ENCODE data around the gene USP48. TPM values are rescaled to one million over a fixed set of nuclear protein-coding genes. Genes with fewer than 3 reads are reported as not detected.

USP48 gene
- total RNA-seq, 4 donors from 2014 or later, result 39.2 to 83.1 (median 51.5) TPM

DNA sequence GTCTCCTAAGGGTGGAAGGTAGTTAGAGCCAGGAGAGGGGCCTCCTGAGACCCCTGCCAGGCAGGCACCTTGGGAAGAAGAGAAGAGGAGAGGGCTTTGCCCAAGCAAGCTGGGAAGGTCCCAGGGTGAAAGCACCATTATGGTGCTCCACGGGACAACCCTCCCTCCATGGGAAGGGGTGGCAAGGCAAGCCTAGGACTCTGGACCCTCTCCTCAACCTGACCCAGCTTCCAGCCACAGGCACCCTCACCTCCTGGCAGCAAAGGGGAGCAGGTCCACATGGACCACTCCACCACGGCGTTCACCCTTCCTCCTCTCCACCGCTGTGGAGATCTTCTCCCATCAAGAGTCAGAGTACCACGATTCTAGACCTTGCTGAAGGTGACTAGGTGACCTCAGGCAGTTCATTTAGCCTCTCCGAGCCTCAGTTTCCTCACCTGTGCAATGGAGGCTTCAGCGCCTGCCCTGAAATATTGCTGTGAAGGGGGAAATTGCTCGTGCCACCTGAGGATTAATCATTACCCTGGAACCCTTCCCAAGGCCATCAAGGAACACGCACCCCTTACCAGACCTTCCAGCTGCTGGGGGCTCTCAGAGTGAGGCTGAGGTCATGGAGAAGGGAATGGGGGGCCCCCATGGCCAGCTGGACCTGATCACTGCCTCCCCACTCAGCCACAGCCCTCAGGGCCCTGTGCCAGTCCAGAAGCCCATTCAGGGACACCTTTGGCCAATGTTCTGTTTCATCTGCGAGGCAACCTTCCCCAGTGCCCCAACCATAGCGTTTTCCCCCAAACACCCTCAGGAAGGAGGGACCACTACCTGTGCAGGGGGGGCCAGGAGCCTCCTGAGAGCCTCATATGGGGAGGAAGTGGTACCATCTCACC is 115.4 kb downstream of the USP48 start:
- WGBS, 2 donors (ENCODE audit: low coverage in 1 of 2), result 85 to 100% methylated on average over 1 to 10 of the region's 11 CpGs
- Histone ChIP-seq H3K4me1 (peaks cover 0 to 39% (median 21%) of the 10 kb centered on the region in 3 donors), H3K27ac (no peak overlapping the region), H3K9me3 (no peaks in the 10 kb centered on the region), H3K36me3 (no peaks in the 10 kb centered on the region), H3K4me3 (no peak overlapping the region), H3K27me3 (peaks cover 70% of the 10 kb centered on the region)
- no peak for ATAC-seq
- TF ChIP-seq POLR2A (IDR thresholded peaks at IDR 0.05), result no peak

DNA sequence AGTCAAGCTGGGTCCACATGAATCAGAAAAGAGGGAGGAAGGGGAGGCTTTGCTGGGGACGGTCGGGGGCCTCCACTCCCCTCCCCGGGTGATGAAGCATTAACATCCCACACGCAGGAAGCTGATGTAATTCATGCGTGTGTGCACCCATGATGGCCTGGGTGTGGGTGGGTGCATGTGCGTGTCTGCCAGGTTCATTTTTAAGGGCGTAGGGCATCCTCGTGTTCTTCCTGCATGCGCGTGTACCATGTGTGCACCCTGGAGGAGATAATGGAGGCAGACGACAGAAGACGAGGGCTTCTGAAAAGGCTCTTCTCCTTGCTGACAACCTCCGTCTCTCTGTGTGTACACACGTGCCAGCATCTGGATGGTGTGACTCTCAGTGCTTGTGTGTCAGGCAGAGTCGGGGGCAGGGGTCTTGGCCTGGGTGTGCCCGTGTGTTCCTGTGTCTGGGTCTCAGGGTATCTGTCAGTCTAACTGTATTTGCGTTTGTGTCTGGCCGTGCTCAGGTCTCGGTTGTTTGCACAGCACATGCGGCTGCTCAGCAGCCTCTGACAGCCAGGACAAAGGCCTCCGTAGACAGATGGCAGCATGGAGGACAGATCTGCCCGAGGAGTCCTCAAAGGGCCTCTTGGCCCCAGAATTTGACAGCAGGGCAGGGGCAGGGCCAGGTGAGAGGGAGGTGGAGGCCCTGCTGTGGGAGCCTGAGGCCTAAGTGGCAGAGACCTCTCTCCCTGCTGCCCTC is 116.2 kb downstream of the USP48 start:
- no peak for TF ChIP-seq POLR2AphosphoS5 (IDR thresholded peaks at IDR 0.05)
- no peak for TF ChIP-seq POLR2A (IDR thresholded peaks at IDR 0.05)
- no peak for TF ChIP-seq EP300 (IDR thresholded peaks at IDR 0.05)
- TF ChIP-seq, protein P1, sequence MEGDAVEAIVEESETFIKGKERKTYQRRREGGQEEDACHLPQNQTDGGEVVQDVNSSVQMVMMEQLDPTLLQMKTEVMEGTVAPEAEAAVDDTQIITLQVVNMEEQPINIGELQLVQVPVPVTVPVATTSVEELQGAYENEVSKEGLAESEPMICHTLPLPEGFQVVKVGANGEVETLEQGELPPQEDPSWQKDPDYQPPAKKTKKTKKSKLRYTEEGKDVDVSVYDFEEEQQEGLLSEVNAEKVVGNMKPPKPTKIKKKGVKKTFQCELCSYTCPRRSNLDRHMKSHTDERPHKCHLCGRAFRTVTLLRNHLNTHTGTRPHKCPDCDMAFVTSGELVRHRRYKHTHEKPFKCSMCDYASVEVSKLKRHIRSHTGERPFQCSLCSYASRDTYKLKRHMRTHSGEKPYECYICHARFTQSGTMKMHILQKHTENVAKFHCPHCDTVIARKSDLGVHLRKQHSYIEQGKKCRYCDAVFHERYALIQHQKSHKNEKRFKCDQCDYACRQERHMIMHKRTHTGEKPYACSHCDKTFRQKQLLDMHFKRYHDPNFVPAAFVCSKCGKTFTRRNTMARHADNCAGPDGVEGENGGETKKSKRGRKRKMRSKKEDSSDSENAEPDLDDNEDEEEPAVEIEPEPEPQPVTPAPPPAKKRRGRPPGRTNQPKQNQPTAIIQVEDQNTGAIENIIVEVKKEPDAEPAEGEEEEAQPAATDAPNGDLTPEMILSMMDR (IDR thresholded peaks at IDR 0.05), result no peak
- Histone ChIP-seq H3K36me3 (no peaks in the 10 kb centered on the region), H3K9me3 (no peaks in the 10 kb centered on the region), H3K4me3 (no peak overlapping the region), H3K27ac (no peak overlapping the region), H3K27me3 (peaks cover 78% of the 10 kb centered on the region), H3K4me1 (peaks cover 0 to 31% (median 17%) of the 10 kb centered on the region in 3 donors)
- WGBS, 2 donors (ENCODE audit: low coverage in 1 of 2), result 60% methylated on average over 5 of the region's 22 CpGs; no CpG with 5 or more reads in 1 of the 2 donors
- ATAC-seq, result no peak

DNA sequence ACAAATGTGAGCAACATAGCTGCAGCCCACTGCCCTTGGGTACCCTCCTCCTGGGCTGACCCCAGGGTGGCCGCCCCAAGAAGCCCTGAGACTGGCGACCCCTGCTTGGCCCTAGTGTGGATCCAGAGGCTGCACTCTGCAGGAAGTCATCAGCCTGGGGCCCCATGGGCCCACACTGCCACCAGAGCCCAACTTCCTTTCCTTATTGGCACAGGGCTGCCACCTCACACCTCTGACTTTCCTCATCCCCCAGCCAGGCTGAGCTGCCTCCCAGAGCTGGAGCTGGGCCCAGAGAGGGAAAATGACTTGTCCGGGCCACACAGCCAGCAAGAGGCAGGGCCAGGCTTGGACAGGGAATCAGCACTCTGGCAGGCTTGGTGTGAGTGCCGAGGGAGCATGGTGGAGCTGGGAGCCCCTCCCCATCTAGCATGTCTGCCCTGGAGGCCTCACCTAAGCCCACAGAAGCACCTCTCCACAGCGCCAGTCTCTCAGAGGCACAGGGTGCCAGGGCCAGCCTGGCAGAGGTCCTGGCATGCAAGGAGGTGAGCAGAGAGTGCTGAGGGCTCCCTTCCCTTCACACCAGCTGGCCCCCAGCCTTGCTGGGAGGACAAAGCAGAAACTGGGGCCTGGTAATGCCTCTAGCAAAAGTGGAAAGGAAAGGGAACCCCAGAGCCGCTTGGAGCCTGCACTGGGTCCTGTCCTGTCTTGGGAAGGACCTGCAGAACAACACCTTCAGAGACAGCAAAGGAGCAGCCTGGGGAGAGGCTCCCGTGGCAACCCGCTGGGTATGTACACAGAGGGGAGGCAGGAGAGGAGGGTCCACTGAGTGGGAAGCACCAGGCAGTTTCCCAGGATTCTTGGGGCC is 117.0 kb downstream of the USP48 start:
- TF ChIP-seq POLR2AphosphoS5 (IDR thresholded peaks at IDR 0.05) (no peak), EP300 (IDR thresholded peaks at IDR 0.05) (no peak), POLR2A (IDR thresholded peaks at IDR 0.05) (no peak)
- TF ChIP-seq, protein P1 (IDR thresholded peaks at IDR 0.05), result no peak
- H3K4me3 ChIP-seq, result no peak overlapping the region
- WGBS, 2 donors (ENCODE audit: low coverage in 1 of 2), result 63% methylated on average over 3 of the region's 8 CpGs; no CpG with 5 or more reads in 1 of the 2 donors
- H3K36me3 ChIP-seq, result no peaks in the 10 kb centered on the region
- no peak for ATAC-seq
- peaks cover 0 to 24% (median 17%) of the 10 kb centered on the region in 3 donors for H3K4me1 ChIP-seq
- no peak overlapping the region for H3K27ac ChIP-seq
- peaks cover 84% of the 10 kb centered on the region for H3K27me3 ChIP-seq
- H3K9me3 ChIP-seq, result no peaks in the 10 kb centered on the region

DNA sequence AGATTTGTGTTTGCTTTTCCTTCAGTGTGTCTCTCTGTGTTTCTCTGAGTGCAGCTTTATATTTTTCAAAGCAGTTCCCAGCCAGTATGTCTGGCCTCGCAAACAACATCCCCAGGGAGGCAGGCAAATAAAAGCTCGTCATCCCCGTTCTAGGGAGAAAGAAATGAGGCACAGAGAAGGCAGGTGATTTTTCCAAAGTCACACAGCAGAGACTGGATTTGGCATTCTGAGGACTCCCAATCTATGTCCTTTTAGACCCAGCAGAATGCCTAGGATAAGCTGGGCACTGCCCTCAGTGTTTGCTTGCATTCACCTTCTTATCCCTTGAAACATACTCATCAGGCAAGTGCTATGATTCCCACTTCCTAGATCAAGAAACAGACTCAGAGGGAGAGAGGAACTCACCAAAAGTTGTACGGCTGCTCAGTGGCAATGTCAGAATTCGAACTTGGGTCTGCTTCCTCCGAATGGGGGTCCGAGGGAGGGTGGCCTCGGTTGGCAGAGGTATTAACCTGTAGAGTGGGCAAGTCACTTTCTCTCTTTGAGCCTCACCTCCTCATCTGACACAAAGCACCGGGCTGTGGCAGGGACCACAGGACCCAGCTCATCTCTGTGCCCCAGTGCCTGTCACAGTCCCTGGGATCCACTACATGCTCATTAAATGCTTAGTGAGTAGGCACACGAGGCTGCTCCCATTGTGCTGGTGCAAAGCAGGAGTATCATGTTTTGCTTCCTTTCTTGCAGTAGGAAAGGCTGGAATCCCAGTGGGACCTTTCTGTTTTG is 118.0 kb downstream of the USP48 start:
- H3K9me3 ChIP-seq, result no peaks in the 10 kb centered on the region
- peaks cover 93% of the 10 kb centered on the region for H3K27me3 ChIP-seq
- H3K36me3 ChIP-seq, result no peaks in the 10 kb centered on the region
- no peak overlapping the region for H3K27ac ChIP-seq
- H3K4me1 ChIP-seq, result peaks cover 0 to 19% (median 17%) of the 10 kb centered on the region in 3 donors
- H3K4me3 ChIP-seq, result no peak overlapping the region
- WGBS, 2 donors (ENCODE audit: low coverage in 1 of 2), result 53 to 71% methylated on average over 4 to 7 of the region's 10 CpGs
- TF ChIP-seq EP300 (IDR thresholded peaks at IDR 0.05) (no peak), POLR2A (IDR thresholded peaks at IDR 0.05) (no peak), POLR2AphosphoS5 (IDR thresholded peaks at IDR 0.05) (no peak)
- TF ChIP-seq, protein P1 (IDR thresholded peaks at IDR 0.05), result no peak
- ATAC-seq, result no peak
